ENCODE measurements around the gene CYB5R4.

The CYB5R4 gene

DNA sequence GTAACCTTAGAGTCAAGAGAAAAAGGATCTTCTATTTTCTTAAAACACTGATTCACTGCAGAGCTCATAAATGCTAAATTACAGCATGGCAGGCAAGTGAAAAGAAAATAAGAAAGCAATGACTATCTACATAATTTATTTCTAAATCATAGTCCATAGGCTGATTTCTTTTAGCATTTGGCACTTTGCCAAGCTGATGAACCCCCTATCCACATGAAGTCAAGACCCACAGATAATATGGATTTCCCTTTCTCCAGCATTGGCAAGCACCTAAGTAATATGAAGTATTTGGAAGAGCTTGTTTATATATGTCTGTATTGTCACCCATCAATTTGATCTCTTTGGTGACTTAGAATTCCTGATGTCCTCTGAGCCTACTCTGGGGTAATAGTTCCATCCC is 126.2 kb downstream of the CYB5R4 start:
- DNase-seq: no peak

DNA sequence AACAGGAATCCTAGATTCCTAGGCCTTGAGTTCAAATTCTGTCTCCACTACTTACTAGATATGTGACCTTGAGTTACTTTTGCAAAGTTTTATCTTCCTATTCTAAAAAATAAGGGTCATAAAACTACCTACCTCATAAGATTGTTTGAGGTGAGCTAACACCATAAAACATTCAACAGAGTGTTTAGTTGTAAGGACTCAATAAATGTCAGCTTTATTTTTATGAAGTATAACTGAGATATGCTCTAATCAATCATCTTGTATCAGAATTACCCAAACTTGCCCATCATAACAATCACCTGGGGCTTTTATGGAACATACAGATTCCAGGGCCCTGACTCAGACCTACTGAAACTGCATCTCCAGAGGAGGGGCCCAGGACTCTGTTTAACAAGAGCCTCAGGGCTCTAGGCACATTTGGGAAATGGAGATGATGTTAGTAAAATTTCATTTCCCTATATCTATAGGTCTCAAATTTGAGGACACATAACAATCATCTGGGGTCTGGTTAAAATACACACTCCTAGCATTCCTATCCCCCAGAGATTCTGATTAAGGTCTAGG is 138.6 kb downstream of the CYB5R4 start:
- no peak for DNase-seq

DNA sequence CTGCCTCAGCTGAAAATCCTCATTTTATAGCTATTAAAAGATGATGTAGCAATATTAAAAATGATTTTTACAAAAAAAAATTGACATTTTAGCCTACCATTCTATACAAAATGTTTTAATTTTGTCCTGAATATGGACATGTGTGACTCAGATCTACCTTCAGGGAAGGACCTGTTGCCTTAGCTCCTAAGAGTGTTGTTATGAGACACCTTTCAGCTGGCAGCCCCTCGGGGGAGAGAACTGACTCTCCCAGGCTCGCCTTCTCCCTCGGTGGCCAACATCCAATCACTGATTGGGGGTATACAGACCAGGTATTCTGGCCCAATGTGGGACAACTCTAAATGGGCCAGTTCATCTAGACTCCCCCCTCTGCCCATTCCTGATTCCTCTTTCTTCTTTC is 141.6 kb downstream of the CYB5R4 start:
- no peak for DNase-seq

DNA sequence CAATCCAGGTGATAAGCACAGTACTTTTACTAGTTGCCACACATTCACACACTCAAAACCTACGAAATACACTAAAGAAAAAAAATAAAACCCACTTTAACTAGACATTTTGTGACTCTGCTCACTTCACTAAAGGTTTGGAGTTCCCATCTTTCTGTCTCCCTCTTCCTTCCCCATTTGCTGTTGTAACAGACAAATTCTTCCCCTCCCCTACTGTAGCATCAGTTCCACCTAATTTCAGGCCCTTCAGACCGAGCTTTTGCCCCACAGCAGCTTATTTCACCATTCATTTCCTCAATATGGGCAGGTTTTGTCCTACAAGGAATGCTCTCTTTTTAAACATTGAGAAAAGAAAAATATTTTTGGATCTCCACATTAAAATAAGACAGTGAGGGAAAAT is 142.7 kb downstream of the CYB5R4 start:
- DNase-seq: no peak

DNA sequence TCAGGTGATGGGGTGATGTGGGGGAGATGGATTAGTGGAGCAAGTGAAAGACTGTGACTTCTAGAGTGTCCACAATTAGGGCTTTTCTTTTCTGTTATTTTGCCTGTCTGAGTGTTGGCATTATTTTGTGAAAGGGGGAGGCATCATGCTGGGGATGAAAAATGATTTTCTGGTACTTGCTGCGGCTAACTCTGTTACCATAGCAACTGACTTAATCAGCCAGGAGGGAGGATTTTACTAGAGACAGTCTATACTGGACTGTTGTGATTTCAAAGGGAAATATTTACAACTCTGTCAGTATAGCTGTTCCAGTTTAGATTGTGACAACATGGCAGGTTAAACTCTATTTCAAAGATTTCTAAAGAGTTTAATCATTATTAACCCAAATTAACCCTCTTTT is 143.6 kb downstream of the CYB5R4 start:
- no peak for DNase-seq

DNA sequence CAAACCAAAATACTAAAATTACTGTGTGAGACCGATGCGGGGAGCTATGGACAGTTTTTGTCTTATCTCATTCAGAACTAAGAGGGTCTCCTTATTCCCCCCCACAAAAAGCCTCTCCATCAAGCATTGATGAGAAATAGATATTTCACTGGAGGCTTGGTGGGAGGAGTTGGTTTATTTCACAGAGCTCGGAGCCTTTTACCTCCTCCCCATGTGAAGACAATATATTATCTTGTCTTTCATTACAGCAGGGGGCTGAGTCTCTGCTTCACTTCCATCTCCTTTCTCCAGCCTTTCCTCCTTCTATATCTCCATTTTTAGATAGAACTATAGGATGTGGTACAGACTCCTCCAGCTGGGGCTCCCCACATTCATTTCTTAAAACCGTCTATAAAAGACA is 144.2 kb downstream of the CYB5R4 start:
- DNase-seq: no peak

DNA sequence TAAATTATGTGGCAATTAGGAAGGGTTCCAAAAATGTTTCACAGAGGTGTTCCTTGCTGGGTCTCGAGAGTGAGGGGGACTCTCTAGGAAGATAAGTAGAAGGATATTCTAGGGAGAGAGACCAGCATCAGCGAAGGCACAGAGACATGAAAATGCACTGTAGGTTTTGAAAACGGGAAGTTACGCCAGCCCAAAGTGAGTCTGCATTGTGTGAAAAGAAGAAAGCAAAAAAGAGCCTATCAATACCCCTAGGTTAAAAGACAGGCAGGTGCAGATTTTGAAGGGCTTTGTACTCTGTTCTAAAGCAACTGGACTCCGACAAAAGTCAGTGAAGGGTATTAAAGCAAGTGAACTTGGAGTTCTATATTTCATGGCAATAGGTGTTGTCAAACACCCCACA is 148.4 kb downstream of the CYB5R4 start:
- no peak for DNase-seq

DNA sequence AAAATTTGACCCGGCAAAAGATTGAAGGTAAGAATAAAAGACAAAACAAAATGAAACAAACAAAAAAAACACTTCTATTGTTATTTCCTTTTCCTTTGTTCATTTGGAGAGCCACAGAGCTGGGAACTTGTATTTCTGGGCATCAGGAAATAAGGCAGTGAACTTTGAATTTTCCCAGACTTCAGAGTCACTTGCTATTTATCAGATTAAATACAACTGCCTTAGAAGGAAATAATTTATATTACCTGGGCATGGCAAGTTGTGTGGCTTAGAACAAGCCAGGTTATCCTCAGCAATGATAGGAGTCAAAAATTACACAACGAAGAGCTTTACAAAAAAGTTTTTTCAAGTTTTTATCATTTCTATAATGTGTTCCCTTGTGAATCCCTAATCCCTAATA is 153.9 kb downstream of the CYB5R4 start:
- no peak for DNase-seq

DNA sequence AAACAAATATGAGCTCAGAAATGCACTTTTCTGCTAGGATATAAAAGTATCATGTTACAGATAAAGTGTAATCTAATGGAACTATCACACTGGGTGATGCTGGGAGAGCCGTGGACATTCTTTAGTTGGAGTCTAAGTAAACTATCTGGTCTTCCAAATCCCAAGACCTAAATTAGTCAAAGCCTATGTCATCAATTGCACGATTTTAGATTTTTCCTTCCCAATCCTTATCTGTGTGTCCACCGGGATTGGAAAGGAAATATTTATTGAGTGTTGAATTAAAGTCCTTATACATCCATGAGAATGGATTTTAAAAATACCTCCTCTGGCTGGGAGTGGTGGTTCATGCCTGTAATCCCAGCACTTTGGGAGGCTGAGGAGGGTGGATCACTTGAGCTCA is 154.4 kb downstream of the CYB5R4 start:
- no peak for DNase-seq

DNA sequence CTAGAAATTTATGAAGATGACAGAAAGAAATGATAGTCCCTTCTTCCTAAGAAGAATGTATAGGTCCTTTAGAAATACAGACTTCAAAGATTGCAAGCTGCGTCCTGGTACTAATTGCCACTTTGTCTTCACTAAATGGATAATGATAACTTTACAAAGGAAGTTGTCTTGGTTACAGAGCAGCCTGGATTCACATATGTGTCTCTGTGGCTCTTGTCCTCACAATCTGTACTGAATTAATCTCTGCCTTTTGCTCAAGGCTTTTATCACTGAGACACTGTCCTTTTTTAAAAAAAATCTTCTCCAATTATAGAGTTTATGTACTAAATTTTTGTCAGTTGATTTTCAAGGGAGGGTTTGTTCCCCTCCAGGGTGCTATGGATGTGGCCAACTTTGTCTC is 156.5 kb downstream of the CYB5R4 start:
- no peak for DNase-seq

Measured in fibroblast of skin of scalp (primary cell).